ENCODE results near the gene UBE2S.
"Not testable (repeated sequence)": the region's sequence is repeated elsewhere in the genome, so short reads cannot be mapped to it uniquely, and the experiment has no call there.

Gene UBE2S

DNA sequence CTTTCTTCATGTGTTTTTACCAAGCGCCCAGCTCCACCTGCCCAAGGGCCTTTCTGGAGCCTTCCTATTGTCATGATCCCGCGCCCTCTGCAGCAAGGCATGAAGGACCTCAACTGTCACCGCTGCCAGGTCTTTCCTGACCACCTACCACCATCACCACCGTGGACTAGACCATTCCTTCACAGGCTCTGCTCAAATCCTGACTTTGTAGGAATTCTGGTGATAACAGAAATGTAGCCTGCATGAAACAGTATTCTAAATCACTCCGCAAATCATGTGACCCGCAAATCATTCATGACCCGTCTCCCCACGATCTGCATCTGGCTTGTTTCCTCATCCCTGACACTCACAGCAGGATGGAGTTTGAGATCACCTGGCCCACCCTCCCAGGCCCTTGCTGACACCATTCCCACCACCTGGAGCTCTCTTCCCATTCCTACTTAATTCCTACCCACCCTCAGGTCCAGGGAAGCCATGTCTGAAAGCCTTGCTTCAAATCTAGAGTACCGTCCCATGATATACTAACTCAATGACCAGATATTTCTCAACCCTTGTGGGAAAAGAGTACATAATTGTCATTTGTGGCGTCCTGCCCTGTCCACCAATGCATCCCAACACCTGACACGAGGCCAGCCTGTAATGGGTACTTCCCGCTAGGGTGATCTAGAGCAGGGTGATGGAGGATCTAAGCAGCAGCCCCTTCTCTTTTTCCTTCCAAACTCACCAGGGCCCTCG, 1.3 kb downstream of the UBE2S start:
- no peak for DNase-seq (ENCODE audit: low spot score)

- DNase-seq (ENCODE audit: low spot score): no peak
Observed at GRCh38 chr19:55405638-55406037, 1.9 kb downstream of the UBE2S start.

DNA sequence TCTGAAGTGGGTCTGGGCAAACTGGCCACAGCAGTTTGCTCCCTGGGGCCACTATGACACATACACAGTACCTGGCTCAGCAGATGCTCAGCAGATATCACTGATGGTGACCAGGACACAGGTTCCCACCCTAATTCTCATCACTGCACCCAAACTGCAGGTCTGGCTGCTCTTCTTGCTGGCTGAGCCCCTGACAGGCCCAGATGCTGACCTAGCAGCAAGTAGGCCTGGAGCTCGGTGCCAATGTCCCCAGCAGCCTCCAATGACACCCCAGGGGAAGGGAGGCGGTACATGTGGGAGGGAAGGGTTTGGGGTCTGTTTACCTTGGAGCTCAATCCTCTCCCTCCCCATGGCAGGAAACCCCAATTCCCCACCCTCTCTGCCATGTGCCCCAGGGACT, 5.1 kb downstream of the UBE2S start:
- DNase-seq (ENCODE audit: low spot score): no peak

GRCh38 chr19:55401390-55401789, 6.2 kb downstream of the UBE2S start:
- DNase-seq (ENCODE audit: low spot score): not testable (repeated sequence)

GRCh38 chr19:55400281-55401087, 7.1 kb downstream of the UBE2S start:
- no peak for DNase-seq (ENCODE audit: low spot score)

- no peak for DNase-seq (ENCODE audit: low spot score)
Observed at GRCh38 chr19:55398200-55398925, 9.2 kb downstream of the UBE2S start.

- no peak for DNase-seq (ENCODE audit: low spot score)
Observed at GRCh38 chr19:55392820-55393761, 14.5 kb downstream of the UBE2S start.

DNA sequence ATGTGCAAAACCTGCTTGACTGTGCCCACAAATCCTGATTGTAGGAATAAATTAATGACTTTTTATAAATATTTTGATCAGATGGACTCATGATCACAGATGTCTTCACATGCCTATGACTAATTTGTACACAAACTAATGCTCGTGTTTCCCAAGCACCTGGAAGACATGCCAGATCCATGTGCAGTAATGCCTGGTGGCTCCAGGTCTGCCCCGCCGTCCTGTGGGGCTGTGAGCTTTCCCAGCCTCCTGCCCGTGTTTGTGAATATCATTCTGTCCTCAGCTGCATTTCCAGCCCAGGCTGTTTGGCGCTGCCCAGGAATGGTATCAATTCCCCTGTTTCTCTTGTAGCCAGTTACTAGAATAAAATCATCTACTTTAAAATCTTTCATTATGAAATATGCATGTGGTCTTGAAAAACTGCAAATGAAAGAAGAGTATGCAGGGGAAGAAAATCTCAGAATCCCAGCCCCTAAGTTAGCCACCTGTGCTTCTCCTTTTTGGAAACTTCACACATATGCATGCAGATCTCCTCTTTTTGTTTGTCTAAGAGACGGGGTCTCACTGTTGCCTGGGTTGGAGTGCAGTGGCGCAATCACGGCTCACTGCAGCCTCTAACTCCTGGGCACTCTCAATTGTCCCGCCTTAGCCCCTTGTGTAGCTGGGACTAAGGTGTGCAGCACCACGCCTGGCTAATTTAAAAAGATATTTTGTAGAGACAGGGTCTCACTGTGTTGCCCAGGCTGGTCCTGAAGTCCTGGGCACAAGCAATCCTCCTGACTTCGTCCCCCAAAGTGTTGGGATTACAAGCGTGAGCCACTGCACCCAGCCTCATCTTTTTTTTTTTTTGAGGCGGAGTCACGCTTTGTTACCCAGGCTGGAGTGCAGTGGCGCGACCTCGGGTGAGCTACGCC, 15.6 kb downstream of the UBE2S start:
- no peak for DNase-seq (ENCODE audit: low spot score)

GRCh38 chr19:55391191-55391670, 16.4 kb downstream of the UBE2S start:
- DNase-seq (ENCODE audit: low spot score): no peak

GRCh38 chr19:55390461-55390880, 17.1 kb downstream of the UBE2S start:
- no peak for DNase-seq (ENCODE audit: low spot score)

- DNase-seq (ENCODE audit: low spot score): no peak
Observed at GRCh38 chr19:55389386-55390317, 17.9 kb downstream of the UBE2S start.

DNA sequence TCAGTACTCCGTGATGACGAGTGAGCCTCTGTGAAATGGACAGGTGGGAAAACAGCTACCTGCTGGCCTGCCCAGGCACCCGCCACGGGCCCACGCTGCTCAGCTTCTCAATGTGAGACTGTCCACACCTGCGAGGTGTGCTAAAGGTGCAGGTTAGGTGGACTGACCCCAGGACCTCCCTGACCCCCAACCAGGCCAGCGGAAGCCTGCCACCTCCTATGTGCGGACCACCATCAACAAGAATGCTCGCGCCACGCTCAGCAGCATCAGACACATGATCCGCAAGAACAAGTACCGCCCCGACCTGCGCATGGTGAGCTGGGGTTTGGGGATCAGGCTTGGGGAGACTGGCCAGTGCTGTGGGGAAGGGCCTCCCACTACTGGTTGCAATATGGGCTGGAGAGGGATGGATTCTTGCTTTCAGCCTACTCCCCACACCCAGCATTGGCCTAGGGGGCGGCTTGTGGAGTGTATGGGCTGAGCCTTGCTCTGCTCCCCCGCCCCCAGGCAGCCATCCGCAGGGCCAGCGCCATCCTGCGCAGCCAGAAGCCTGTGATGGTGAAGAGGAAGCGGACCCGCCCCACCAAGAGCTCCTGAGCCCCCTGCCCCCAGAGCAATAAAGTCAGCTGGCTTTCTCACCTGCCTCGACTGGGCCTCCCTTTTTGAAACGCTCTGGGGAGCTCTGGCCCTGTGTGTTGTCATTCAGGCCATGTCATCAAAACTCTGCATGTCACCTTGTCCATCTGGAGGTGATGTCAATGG, 19.7 kb downstream of the UBE2S start:
- no peak for DNase-seq (ENCODE audit: low spot score)

- no peak for DNase-seq (ENCODE audit: low spot score)
Observed at GRCh38 chr19:55386493-55386971, 21.1 kb downstream of the UBE2S start.

DNA sequence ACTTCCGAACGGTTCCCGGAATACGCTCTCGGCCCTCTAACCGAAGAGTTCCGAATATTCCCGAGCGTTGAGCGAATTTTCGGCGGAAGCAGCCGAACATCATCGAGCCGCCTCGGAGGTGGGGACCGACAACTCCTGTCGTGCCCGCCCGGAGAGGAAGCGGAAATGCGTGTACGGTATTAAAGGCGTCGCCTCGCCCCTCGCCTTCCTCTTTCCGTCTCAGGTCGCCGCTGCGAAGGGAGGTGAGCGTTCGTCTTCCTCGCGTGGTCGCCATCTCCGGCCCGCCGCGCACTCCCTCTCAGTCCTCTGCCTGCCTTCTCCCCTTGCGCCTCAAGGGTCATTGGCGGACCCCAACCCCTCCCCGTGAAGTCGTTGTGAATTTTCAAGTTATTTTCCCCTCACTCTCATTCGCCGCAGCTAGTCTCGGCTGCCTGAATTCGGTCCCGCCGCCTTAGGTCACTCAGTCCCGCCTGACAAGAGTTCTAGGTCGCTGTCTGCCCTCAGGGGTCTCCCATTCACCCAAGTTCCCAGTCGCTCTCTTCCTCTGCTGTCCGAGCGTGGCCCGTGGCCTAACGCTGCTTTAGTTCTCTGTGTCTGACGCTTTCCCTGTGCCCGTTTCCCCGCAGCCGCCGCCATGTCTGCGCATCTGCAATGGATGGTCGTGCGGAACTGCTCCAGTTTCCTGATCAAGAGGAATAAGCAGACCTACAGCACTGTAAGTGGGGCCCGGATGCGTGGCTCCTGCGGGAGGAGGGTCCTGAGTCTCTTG, 21.7 kb downstream of the UBE2S start, which contains the start of gene RPL28:
Gene RPL28 (plus strand): TSS at position 209 of the 769 bp plus-strand sequence. CDS start 426 bp downstream, at position 635.
- DNase-seq (ENCODE audit: low spot score): peak; percentile 97

GRCh38 chr19:55384920-55385723, 22.5 kb downstream of the UBE2S start:
- DNase-seq (ENCODE audit: low spot score): peak; percentile 95

- no peak for DNase-seq (ENCODE audit: low spot score)
Observed at GRCh38 chr19:55384131-55384919, 23.3 kb downstream of the UBE2S start, which contains the start of gene TMEM238. Gene TMEM238 (minus strand): TSS chr19:55384292. CDS start chr19:55384259, 33 bp downstream.

Data from GM03348 (cell line).